Femur (tissue), 1 donor: ENCODE measurements around the gene PTGFRN.
"Not testable (repeated sequence)": the region's sequence is repeated elsewhere in the genome, so short reads cannot be mapped to it uniquely, and the experiment has no call there.

Experiments
- DNase-seq: peaks from one replicate; pipeline ENCODE4 v3.0.0-alpha.2; 2017

Gene PTGFRN

DNA sequence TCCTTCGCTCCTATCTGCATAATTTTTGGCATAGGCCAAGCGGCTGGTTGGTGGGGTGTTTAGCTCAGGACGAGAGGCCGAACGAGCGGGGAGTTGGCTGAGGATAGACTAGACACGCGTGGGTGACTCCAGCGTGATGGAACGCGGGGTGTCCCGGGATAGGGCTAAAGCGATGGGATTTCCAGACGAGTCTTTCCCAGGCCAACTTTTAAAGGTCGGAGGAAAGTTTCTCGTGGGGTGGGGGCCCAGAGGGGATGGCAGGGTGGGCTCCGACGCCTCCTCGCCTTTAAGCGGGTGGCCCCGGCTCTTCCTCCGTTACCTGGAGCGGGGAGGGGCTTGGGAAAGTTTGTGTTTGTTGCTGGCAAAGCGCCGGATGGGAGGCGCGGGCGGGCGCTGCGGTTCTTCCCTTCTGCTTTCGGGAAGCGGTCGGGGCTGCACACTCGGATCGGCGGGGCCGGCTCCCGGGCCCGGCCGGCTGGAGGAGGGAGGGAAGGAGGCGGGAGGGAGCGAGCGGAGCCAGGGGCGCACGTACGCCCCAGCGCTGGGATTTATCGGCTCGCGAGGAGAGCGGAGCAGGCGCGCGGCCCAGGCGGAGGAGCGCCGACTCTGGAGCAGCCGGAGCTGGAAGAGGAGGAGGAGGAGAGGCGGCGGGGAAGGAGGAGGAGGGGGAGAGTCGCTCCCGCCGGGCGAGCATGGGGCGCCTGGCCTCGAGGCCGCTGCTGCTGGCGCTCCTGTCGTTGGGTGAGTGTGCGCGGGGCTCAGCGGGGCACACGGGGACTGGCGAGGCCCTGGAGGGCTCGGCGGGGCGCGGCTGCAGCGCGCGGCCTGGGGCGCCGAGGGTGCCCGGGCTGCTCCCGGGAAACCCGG is at the start of gene PTGFRN:
Gene PTGFRN (plus strand): TSS at position 405 of the 867 bp plus-strand sequence. CDS start 288 bp downstream, at position 693.
- peak; percentile 89 for DNase-seq

DNA sequence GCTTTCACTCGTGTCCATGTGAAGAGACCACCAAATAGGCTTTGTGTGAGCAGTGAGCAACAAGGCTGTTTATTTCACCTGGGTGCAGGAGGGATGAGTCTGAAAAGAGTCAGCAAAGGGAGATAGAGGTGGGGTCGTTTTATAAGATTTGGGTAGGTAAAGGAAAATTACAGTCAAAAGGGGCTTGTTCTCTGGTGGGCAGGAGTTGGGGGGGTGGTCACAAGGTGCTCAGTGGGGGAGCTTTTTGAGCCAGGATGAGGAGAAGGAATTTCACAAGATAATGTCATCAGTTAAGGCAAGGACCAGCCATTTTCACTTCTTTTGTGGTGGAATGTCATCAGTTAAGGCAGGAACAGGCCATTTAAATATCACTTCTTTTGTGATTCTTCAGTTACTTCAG is 49.5 kb upstream of the PTGFRN start:
- DNase-seq = not testable (repeated sequence)

- no peak for DNase-seq
Observed at GRCh38 chr1:116861137-116861536, 48.6 kb upstream of the PTGFRN start.

DNA sequence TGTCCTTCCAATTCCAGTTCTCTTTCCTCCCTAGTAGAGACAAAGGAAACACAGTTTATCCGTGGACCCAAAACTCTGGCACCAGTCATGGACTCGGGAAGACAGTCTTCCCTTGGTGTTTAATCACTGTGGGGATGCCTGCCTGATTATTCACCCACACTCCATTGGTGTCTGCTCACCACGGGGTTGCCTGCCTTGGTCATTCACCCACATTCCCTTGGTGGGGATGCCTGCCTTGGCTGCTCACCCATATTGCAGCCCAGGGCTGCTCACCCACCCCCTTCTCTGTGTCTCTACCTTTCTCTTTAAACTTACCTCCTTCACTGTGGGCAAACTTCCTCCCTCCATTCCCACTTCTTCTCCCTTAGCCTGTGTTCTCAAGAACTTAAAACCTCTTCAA is 46.7 kb upstream of the PTGFRN start:
- DNase-seq = not testable (repeated sequence)

DNA sequence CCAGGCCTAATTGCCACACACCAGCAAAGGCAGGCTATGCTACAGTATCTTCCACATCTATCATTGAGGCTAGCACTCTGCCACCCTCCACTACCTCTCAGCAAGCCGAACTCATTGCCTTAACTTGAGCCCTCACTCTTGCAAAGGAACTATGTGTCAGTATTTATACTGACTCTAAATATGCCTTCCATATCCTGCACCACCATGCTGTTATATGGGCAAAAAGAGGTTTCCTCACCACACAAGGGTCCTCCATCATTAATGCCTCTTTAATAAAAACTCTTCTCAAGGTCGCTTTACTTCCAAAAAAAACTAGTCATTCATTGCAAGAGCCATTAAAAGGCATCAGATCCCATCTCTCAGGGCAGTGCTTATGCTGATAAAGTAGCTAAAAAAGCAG is 43.2 kb upstream of the PTGFRN start:
- DNase-seq = not testable (repeated sequence)

DNA sequence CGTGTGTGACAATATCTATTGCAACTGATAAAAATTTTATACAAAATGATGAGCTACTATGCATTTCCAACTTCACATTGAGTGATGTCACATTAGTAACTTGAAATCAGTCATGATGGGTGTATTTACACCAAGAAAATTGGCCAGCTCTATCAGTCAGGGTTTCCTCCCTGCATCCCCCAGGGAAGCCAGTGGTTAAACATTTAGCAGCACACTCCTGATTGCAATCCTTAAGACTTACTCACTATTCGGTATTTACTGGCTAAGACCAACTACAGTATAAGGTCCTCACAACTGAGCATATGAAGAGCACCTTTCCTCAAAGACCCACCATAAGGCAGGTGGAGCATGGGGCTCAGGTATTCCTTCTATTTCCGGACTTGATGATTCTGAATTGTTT is 41.3 kb upstream of the PTGFRN start:
- no peak for DNase-seq

GRCh38 chr1:116869611-116870010 is 40.1 kb upstream of the PTGFRN start:
- DNase-seq = no peak

DNA sequence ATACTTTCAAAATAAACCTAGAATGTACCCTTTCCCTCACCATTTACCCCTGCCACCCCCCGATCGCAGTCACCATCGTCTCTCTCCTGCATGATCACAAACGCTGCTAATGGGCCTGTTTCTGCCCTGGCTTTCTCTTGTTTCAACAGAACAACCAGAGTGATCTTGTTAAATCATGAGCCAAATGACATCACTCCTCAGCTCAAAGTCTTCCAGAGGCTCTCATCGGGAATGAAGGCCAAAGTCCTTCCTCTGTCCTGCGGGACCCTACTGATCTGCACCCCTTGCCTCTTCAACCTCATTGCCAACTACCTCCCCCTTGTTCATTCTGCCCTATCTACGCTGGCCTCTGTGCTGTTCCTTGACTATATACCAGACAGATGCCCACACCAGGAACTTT is 39.4 kb upstream of the PTGFRN start:
- no peak for DNase-seq

DNA sequence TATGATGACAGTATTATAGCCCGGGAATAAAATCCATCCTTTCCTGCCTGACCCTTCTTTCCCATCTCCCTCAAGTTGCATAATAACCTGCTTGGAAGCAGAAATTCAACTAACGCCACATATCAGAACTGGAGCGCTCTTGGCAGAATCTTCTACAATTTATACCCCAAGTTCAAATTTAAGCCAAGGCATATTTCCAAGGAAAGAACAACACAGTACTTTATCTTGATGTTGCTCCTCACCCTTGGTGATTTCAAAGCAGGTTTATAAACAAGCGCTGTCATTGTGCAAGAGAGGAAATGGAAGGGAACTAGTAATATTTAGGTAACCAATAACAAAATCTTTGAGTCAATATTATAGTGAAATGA is 38.0 kb upstream of the PTGFRN start:
- DNase-seq = no peak

DNA sequence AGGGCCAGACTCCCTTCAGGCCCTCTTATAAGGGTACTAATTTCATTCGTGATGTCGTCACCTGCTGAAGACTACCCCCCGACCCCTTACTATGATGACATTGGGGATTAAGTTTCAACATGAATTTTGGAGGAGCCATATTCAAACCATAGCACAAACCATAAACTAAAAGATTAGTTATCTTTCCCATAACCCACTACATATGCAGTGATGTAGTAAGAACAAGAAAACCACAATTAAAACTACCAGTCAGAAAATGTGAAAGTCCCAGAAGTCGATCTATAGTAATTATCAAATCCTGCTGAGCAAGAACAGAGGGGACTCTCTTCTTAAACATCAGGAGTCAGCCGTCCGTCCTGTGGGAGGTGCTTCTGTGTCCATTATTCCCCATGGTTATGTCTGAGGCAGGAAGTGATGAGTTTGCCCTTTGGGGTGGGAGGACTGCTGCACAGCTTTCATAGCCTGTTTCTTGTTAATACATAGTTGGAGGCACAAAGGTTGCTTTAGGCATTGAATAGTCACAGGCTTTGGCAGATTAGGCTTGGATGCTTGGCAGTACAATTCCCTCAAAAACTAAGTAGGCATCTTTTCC is 35.9 kb upstream of the PTGFRN start:
- DNase-seq = no peak

DNA sequence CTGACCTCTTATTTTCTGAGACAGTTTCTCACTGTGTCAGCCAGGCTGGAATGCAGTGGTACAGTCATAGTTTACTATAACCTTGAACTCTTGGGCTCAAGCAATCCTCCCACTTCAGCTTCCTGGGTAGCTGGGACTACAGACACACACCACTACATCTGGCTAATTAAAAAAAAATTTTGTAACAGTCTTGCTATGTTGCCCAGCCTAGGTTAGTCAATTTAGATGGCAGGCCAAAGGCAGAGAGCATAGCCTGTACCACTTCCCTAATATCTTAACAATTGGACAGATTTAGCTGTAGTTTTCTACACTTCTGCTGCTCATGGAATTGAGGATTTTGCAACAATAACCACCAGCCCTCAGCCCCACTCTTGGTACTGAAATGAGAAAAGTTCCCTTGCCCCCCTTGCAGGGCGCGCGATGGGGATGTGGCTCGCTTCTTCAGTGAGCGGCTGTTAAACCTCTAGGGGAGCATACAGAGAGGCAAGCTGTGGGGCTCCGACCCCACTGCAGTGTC is 34.9 kb upstream of the PTGFRN start:
- DNase-seq = no peak

- DNase-seq = no peak
Observed at GRCh38 chr1:116875391-116875790, 34.3 kb upstream of the PTGFRN start.

GRCh38 chr1:116875946-116876345 is 33.8 kb upstream of the PTGFRN start:
- not testable (repeated sequence) for DNase-seq

GRCh38 chr1:116877141-116877818 is 32.4 kb upstream of the PTGFRN start:
- no peak for DNase-seq

DNA sequence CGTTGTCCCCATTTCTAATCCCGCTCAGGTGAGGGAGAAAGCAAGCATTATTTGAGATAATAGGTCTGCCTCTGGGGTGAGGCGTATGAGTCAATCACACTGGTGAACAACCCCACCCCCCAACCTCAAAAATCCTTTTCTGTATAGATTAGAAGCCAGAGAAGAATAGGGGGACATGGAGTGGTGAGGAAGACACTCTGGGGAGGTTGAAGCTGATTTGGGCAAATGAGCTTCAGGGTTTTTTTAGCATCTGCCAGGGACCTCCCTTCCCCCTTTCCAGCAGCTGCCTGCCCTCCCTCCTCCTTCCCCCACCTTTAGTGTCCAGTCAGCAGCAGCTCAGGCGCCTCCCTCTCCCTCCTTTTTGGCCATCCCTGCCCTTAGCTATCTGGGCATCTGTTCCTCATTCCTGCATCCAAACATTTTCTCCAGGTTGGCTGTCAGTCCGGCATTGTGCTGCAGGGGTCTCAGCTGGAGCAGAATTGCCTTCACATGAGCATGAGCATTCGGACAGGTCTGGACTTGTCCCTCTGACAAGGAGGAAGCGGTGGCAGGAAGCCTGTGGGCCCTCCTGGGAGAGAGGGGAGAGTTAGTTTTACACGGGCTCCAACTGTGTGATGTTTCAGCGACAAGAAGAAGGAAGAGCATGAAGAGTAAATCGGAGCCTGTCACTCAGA is 30.8 kb upstream of the PTGFRN start:
- DNase-seq = peak; percentile 82

DNA sequence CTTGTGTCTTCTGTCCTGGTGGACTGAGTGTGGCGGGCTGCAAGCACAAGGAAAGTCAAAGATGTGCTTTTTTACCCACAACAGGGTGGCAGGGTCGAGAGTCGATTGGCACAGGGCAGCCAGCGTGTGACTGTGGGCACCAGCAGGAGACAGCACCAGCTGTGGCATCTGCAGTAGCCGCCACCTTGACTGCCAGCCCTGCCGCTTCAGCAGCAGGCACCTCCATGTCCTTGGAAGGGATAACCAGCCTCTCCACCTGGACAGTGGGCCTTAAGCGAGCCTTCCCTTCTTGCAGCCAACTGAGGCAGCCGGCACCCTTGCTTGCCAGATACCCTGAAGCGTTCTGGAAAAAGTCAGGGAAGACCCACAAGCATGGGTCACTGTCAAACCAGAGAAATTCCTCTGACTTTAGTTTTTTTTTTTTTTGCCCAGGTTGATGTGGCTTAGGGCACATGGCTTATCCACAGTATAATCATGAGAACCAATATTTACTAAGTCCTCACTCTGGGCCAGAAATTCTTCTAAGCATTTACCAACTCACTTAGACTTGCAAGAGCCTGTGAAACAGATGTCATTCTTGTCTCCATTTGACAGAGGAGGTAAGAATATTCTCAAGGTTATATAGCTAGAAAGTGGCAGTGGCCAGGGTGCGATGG is 30.1 kb upstream of the PTGFRN start:
- no peak for DNase-seq

DNA sequence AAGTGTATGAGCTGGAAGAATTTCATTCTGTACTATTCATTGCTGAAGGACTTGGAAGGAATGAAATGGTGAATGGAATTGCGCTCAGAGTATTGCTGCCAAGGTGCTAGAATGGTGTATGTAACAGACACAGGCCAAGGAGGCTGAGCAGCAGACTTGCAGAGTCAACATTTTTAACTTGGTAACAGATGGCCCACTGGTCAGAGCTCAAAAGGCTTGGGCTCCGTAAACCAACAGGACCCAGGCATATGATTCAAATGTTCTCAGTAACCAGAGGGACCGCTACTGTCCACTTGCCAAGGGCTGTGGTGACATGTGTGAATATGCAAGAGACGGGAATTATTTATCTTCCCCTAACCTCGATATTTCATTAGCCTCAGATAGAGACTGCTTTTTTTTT is 28.8 kb upstream of the PTGFRN start:
- DNase-seq = peak; percentile 59

DNA sequence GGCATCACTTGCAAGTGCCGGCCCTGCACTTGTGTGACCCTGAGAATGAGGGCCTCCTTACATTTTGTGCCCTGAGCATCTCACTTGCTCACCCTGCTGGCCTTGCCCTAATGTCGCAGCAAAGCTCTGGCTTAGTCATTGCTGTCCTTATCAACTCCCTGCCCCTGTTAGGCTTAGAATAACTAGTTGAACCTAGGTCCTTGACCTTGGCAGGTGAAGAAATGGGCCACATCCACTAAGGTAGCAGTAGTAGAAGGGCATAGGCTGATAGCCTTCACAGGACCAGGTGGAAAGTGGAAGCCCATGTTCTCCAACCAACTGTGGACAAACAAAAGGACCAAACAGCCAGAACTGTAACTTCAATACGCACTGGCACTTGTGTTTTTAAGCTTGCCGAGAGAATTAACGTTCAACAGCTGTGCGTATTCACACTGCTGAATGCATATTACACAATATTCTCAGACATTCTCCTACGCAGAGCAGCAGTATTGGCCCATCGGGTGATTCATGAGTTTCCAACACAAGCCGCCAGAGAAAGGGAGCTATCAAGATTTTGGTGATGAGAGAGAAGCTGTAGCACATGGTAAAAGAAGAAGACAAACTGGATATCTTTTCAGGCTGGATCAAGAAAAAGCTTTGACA is 27.7 kb upstream of the PTGFRN start:
- DNase-seq = peak; percentile 76

GRCh38 chr1:116882866-116883265 is 26.9 kb upstream of the PTGFRN start:
- no peak for DNase-seq

DNA sequence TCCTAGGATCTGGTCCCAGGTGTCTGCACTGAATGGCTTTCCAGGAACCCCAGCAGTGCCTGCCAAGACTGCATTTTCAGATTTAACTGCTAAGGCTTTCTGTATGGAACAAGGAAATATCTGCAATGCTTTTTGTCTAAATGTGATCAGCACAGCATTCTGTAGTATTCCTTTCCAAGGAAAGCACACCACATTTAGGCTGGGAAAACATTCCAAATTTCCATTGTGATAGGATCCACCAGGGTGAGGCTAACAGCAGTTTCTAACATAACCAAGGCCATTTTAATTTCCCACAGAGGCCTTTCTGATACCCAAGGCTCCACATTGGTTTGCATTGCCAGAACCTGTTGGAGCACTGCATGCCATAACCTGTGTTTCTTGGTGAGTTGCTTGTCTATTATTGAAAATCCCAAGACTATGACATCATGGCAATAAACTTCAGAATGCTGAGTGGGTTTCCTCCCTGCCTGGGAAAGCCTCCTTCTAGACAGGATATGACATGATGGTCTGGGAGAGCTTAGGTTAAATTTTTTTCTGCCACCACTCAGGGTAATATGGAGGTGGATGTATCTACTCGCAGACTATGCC is 23.3 kb upstream of the PTGFRN start:
- peak; percentile 84 for DNase-seq

- no peak for DNase-seq
Observed at GRCh38 chr1:116887212-116887611, 22.5 kb upstream of the PTGFRN start.

DNA sequence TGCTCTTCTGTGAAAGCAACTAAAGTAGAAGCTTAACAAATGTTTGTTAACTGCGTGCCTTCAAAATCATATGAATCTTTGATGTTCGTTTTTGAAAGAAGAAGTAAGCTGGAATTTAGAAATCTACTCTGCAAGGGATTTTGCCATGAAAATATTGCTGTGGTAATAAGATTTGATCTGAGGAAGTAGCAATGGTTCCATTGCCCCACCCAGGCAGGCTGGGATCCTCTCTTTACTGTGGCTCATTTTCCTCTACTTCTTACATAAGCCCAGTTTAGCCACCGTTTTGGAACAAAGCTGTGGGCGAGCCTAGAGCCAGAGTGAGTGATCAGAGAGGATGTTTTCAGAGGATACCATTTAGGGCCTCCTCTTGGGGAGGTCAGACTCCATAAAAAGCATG is 20.3 kb upstream of the PTGFRN start:
- DNase-seq = no peak
